ENCODE measurements around the gene C18orf32.
"Not testable (repeated sequence)": the region's sequence is repeated elsewhere in the genome, so short reads cannot be mapped to it uniquely, and the experiment has no call there.

- not testable (repeated sequence) for TF ChIP-seq CTCF (conservative IDR thresholded peaks at IDR 0.05 in 1 of 2, IDR thresholded peaks at IDR 0.05 in 1 of 2; ENCODE audit: extremely low read depth in 1 of 2, insufficient read depth in 1 of 2, low read depth in 1 of 2, low read length in 2 of 2); EZH2 (IDR thresholded peaks at IDR 0.05; ENCODE audit: borderline replicate concordance, low read length)
Measured at GRCh38 chr18:49474935-49475334, 12.1 kb downstream of the C18orf32 start.
